Measurements from ENCODE around the gene SFRP5.

The SFRP5 gene

GRCh38 chr10:97784200-97784810, 12.5 kb upstream of the SFRP5 start:
- H3K27ac ChIP-seq (ENCODE audit: low read depth, low read length): no peak overlapping the region
- no peak overlapping the region for H3K4me3 ChIP-seq (ENCODE audit: low read depth in 1 of 2, low read length in 2 of 2)
- H3K4me1 ChIP-seq (ENCODE audit: insufficient read depth, low read length): no peaks in the 10 kb centered on the region
- no peaks in the 10 kb centered on the region for H3K9me3 ChIP-seq (ENCODE audit: low read length)
- peaks cover 0 to 12% of the 10 kb centered on the region in 2 donors for H3K27me3 ChIP-seq (ENCODE audit: control insufficient read depth in 1 of 2, insufficient read depth in 2 of 2, low read length in 2 of 2)
- H3K9ac ChIP-seq (ENCODE audit: low read length): no peak overlapping the region
- no peaks in the 10 kb centered on the region for H3K36me3 ChIP-seq (ENCODE audit: insufficient read depth, low read length)

- H3K36me3 ChIP-seq (ENCODE audit: insufficient read depth, low read length): no peaks in the 10 kb centered on the region
- H3K4me3 ChIP-seq (ENCODE audit: low read depth in 1 of 2, low read length in 2 of 2): no peak overlapping the region
- peaks cover 0 to 2% of the 10 kb centered on the region in 2 donors for H3K27me3 ChIP-seq (ENCODE audit: control insufficient read depth in 1 of 2, insufficient read depth in 2 of 2, low read length in 2 of 2)
- H3K9me3 ChIP-seq (ENCODE audit: low read length): no peaks in the 10 kb centered on the region
- no peak overlapping the region for H3K27ac ChIP-seq (ENCODE audit: low read depth, low read length)
- H3K9ac ChIP-seq (ENCODE audit: low read length): no peak overlapping the region
- no peaks in the 10 kb centered on the region for H3K4me1 ChIP-seq (ENCODE audit: insufficient read depth, low read length)
Measured at GRCh38 chr10:97782455-97783228, 10.8 kb upstream of the SFRP5 start.

DNA sequence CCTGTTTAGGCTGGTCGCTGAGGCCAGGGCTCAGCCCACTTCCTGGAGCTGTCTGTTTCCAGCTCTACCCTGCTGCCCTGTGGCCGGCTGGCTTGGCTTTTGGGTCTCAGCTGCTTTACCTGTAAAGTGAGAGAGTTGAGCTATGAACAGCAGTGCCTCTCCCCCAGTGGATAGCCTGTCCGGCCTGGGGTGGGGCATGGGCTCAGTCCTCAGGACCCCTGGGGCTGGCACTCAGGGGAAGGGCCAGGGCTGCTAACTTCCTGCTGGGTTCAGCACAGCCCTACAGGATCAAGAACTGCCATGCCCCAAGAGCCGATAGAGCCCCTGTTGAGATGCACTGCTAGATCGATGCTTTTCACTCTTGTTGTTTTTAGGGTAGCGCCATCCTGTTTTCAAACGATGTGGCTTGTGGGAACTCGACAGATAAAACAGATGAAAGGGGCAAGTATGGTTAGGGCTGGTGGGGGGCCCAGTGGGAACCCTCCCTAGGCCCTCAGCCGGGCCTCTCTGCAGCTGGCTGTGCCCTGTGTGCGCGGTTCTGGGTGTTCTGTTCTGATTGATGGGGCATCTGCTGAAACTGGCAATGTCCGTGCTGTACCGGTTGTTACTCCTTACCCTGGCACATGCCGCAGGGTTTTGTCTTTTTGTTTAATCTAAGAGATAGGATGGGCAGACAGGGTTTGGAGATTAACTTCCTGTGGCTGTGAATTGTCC, 10.0 kb upstream of the SFRP5 start:
- no peak overlapping the region for H3K4me3 ChIP-seq (ENCODE audit: low read depth in 1 of 2, low read length in 2 of 2)
- H3K4me1 ChIP-seq (ENCODE audit: insufficient read depth, low read length): no peaks in the 10 kb centered on the region
- H3K36me3 ChIP-seq (ENCODE audit: insufficient read depth, low read length): no peaks in the 10 kb centered on the region
- H3K9ac ChIP-seq (ENCODE audit: low read length): no peak overlapping the region
- no peak overlapping the region for H3K27ac ChIP-seq (ENCODE audit: low read depth, low read length)
- no peaks in the 10 kb centered on the region for H3K9me3 ChIP-seq (ENCODE audit: low read length)
- no peaks in the 10 kb centered on the region for H3K27me3 ChIP-seq (ENCODE audit: control insufficient read depth in 1 of 2, insufficient read depth in 2 of 2, low read length in 2 of 2)

DNA sequence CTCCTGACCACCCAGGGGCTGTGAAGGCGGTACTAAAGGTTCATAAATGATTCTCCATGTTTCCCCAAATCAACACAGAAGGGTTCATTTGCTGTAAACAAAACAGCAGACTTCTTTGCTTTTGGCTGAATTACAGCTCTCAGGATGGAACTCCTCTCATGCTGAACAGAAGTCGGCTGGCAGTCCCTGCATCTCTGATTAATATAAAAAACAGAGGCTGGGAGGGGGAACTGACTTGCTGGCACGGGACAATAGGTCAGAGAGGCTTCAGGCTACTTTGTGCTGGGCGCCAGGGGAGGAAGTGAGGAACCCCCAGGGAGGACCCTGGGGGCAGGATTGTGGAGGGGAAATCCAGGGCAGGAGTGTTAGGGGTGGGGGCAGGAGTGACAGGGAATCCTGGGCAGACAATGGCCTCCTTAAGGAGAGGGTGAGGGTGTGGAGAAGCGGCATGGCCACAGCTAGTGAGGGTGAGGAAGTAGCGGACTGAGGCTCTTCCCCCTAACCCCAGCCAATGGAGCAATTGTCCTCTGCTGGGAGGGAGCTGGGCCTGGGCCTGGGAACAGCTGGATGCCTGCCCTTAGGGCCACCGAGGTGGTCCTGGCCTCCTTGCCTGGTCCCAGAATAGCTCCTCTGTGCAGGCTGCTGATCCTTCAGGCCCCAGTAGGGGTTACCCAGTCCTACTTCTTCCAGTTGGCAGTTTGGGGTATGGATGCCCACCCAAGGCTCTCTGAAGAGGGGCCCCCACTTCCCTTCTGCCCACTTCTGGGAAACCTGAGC, 9.2 kb upstream of the SFRP5 start:
- H3K4me3 ChIP-seq (ENCODE audit: low read depth in 1 of 2, low read length in 2 of 2): no peak overlapping the region
- H3K4me1 ChIP-seq (ENCODE audit: insufficient read depth, low read length): no peaks in the 10 kb centered on the region
- H3K36me3 ChIP-seq (ENCODE audit: insufficient read depth, low read length): no peaks in the 10 kb centered on the region
- no peak overlapping the region for H3K27ac ChIP-seq (ENCODE audit: low read depth, low read length)
- no peak overlapping the region for H3K9ac ChIP-seq (ENCODE audit: low read length)
- no peaks in the 10 kb centered on the region for H3K9me3 ChIP-seq (ENCODE audit: low read length)
- no peaks in the 10 kb centered on the region for H3K27me3 ChIP-seq (ENCODE audit: control insufficient read depth in 1 of 2, insufficient read depth in 2 of 2, low read length in 2 of 2)

DNA sequence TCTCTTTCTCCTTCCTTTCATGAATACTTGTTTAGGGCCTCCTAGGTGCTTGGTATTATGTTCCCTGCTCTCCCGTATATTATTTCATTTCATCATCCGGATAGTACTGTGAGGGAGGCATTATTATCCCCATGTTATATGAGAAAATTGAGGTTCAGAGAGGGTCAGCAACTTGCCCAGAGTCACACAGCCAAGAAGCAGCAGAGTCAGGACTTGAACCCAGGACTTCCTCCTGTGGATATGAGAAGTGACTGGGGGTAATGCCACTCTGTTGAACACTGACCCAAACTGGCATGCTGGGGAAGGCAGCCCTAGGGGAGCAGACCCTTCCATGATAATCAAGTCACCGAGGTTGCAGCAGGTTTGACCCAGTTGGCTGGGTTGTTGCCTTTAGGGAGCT, 8.2 kb upstream of the SFRP5 start:
- no peaks in the 10 kb centered on the region for H3K4me1 ChIP-seq (ENCODE audit: insufficient read depth, low read length)
- H3K27me3 ChIP-seq (ENCODE audit: control insufficient read depth in 1 of 2, insufficient read depth in 2 of 2, low read length in 2 of 2): no peaks in the 10 kb centered on the region
- no peaks in the 10 kb centered on the region for H3K9me3 ChIP-seq (ENCODE audit: low read length)
- H3K9ac ChIP-seq (ENCODE audit: low read length): no peak overlapping the region
- no peak overlapping the region for H3K27ac ChIP-seq (ENCODE audit: low read depth, low read length)
- H3K4me3 ChIP-seq (ENCODE audit: low read depth in 1 of 2, low read length in 2 of 2): no peak overlapping the region
- H3K36me3 ChIP-seq (ENCODE audit: insufficient read depth, low read length): no peaks in the 10 kb centered on the region

DNA sequence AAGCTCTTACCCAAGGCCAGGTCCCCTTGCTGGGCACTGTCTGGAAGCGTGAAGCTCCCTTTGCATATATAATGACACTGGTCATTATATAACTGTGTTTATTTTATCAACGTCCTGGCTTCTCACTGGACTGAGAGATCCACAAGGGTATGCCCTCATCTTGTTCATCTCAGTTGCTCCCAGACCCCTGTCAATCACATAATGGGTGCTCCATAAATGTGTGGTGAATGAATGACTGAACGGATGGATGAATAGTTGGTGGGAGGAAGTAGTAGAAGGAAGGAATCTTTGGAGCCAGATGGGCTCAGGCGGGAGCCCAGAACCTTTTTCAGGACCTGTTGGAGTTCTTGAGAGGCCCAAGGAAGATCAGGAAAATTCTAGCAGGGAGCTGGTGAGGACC, 7.7 kb upstream of the SFRP5 start:
- no peaks in the 10 kb centered on the region for H3K4me1 ChIP-seq (ENCODE audit: insufficient read depth, low read length)
- no peaks in the 10 kb centered on the region for H3K9me3 ChIP-seq (ENCODE audit: low read length)
- no peak overlapping the region for H3K27ac ChIP-seq (ENCODE audit: low read depth, low read length)
- H3K36me3 ChIP-seq (ENCODE audit: insufficient read depth, low read length): no peaks in the 10 kb centered on the region
- no peaks in the 10 kb centered on the region for H3K27me3 ChIP-seq (ENCODE audit: control insufficient read depth in 1 of 2, insufficient read depth in 2 of 2, low read length in 2 of 2)
- no peak overlapping the region for H3K9ac ChIP-seq (ENCODE audit: low read length)
- no peak overlapping the region for H3K4me3 ChIP-seq (ENCODE audit: low read depth in 1 of 2, low read length in 2 of 2)

DNA sequence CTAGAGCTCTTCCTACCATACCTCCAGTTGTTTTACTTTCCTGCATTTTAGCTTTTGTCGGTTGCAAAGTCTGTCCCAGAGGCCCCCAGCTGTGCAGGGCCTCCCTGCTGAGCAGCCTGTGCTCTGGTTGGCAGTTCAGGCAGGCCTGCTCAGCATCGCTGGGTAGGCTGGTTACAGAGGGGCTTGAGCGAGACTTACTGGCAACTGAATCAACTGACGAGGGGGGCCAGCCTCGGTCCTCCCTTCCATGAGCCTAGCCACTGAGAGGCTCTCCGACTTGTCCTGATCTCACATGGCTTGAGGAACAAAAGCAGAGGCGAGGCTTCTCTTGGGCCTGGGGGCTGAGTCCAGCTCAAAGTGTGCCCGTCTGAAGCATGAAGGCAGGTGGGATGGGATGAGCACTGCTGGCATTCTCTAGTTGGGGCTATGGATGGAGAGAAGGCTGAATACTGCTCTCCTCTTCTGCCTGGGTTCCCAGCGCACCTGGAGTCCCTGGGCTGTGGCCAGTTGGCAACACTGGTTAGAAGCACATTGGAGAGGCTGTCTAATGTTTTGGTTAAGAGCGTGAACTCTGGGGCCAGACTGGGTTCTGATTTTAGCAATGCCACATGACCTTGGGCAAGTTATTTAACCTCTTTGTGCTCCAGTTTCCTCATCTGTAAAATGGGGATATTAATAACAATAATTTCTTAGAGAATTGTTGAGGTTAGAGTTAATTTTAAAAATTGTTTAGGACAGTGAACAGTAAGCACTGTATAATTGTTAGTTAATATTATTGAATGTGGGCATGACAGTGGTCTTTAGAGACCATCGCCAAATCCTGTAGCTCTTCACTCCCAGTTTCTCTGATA, 6.9 kb upstream of the SFRP5 start:
- H3K36me3 ChIP-seq (ENCODE audit: insufficient read depth, low read length): no peaks in the 10 kb centered on the region
- H3K9me3 ChIP-seq (ENCODE audit: low read length): no peaks in the 10 kb centered on the region
- no peak overlapping the region for H3K27ac ChIP-seq (ENCODE audit: low read depth, low read length)
- H3K4me3 ChIP-seq (ENCODE audit: low read depth in 1 of 2, low read length in 2 of 2): no peak overlapping the region
- no peaks in the 10 kb centered on the region for H3K4me1 ChIP-seq (ENCODE audit: insufficient read depth, low read length)
- H3K27me3 ChIP-seq (ENCODE audit: control insufficient read depth in 1 of 2, insufficient read depth in 2 of 2, low read length in 2 of 2): no peaks in the 10 kb centered on the region
- no peak overlapping the region for H3K9ac ChIP-seq (ENCODE audit: low read length)

GRCh38 chr10:97777143-97777542, 5.3 kb upstream of the SFRP5 start:
- Histone ChIP-seq H3K27me3 (ENCODE audit: control insufficient read depth in 1 of 2, insufficient read depth in 2 of 2, low read length in 2 of 2) (peaks cover 0 to 7% of the 10 kb centered on the region in 2 donors), H3K9ac (ENCODE audit: low read length) (no peak overlapping the region), H3K4me1 (ENCODE audit: insufficient read depth, low read length) (no peaks in the 10 kb centered on the region), H3K36me3 (ENCODE audit: insufficient read depth, low read length) (no peaks in the 10 kb centered on the region), H3K27ac (ENCODE audit: low read depth, low read length) (no peak overlapping the region), H3K9me3 (ENCODE audit: low read length) (no peaks in the 10 kb centered on the region), H3K4me3 (ENCODE audit: low read depth in 1 of 2, low read length in 2 of 2) (no peak overlapping the region)

- Histone ChIP-seq H3K4me3 (ENCODE audit: low read depth in 1 of 2, low read length in 2 of 2) (no peak overlapping the region), H3K9me3 (ENCODE audit: low read length) (no peaks in the 10 kb centered on the region), H3K36me3 (ENCODE audit: insufficient read depth, low read length) (no peaks in the 10 kb centered on the region), H3K4me1 (ENCODE audit: insufficient read depth, low read length) (no peaks in the 10 kb centered on the region), H3K9ac (ENCODE audit: low read length) (no peak overlapping the region), H3K27me3 (ENCODE audit: control insufficient read depth in 1 of 2, insufficient read depth in 2 of 2, low read length in 2 of 2) (peaks cover 6 to 28% of the 10 kb centered on the region in 2 donors), H3K27ac (ENCODE audit: low read depth, low read length) (no peak overlapping the region)
Measured at GRCh38 chr10:97774811-97775294, 3.1 kb upstream of the SFRP5 start.

DNA sequence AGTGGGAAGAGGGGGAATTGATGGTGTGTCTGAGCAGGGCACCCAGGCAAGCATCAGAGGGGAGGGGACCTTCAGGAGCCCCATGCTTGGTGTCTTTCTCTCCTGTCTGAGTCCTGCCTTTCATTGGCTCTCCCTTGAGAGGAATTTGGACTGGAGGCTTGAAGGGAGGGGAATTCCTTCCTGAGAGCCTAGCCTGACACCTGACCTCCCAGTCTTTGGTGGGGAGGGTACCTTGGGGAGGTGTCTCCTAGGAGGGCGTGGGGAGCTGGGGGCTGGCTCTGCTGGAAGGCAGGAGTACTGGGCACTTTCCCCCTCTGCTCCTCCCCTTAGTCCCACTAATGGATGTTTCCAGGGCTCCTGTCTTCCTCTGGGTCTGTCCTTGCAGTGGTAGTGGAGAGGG, 1.3 kb upstream of the SFRP5 start:
- Histone ChIP-seq H3K9ac (ENCODE audit: low read length) (no peak overlapping the region), H3K27ac (ENCODE audit: low read depth, low read length) (no peak overlapping the region), H3K9me3 (ENCODE audit: low read length) (no peaks in the 10 kb centered on the region), H3K27me3 (ENCODE audit: control insufficient read depth in 1 of 2, insufficient read depth in 2 of 2, low read length in 2 of 2) (peaks cover 6 to 35% of the 10 kb centered on the region in 2 donors), H3K36me3 (ENCODE audit: insufficient read depth, low read length) (no peaks in the 10 kb centered on the region), H3K4me3 (ENCODE audit: low read depth in 1 of 2, low read length in 2 of 2) (no peak overlapping the region), H3K4me1 (ENCODE audit: insufficient read depth, low read length) (no peaks in the 10 kb centered on the region)

Measured in muscle layer of colon (tissue), 2 donors.